ENCODE results near the gene BLACAT1. TPM values are rescaled to one million over a fixed set of nuclear protein-coding genes. Genes with fewer than 3 reads are reported as not detected.
"Not testable (repeated sequence)": the region's sequence is repeated elsewhere in the genome, so short reads cannot be mapped to it uniquely, and the experiment has no call there.

BLACAT1 gene
- polyA plus RNA-seq, 1 of the 3 experiments (the other 2 are of a cell fraction) = not detected

DNA sequence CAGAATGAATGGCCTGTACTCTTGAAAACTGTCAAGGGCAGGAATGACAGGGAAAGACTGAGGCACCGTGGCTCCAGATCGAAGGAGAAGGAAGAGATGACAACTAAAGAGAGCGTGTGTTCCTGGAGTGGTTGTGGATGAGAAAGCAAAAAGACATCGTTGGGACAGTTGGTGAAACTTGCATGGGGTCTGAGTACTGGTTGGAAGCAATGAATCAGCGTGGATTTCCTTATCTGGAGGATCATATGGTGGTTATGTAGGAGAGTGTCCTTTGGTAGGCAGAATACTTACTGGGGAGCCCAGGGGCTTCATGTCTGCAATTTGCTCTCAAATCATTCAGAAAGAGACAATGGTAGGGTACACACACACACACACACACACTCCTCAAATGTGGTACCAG, 47.9 kb downstream of the BLACAT1 start:
- POLR2A ChIA-PET = no interaction called here
- Histone ChIP-seq H3K9me3 (no peaks in the 10 kb centered on the region), H4K20me1 (ENCODE audit: insufficient read depth) (no peaks in the 10 kb centered on the region), H3K4me2 (no peak overlapping the region), H3K4me3 (ENCODE audit: low read depth in 2 of 2, low read length in 1 of 2) (no peak overlapping the region), H3K9me2 (no peaks in the 10 kb centered on the region), H3F3A (replicated peaks; ENCODE audit: insufficient read depth) (no peaks in the 10 kb centered on the region), H3K9ac (no peak overlapping the region), H3K36me3 (replicated peaks in 1 of 2; ENCODE audit: control insufficient read depth in 1 of 2, insufficient read depth in 2 of 2, low read length in 1 of 2) (no peaks in the 10 kb centered on the region), H3K27me3 (ENCODE audit: insufficient read depth) (peaks cover 7% of the 10 kb centered on the region; the same call in 1 of the 2 replicates), H3K79me2 (ENCODE audit: insufficient read depth) (no peaks in the 10 kb centered on the region), H3K4me1 (ENCODE audit: control insufficient read depth in 1 of 2, insufficient read depth in 2 of 2, low read depth in 1 of 2, low read length in 1 of 2) (no peaks in the 10 kb centered on the region), H3K27ac (ENCODE audit: low read depth in 2 of 2, low read length in 1 of 2) (no peak overlapping the region), H2AFZ (ENCODE audit: low read depth) (no peak overlapping the region)
- CTCF ChIA-PET = interaction anchor here (2.8 kb wide), 1 partner anchor 78 kb away, joined by 14 read pairs; no protein-coding TSS in a partner anchor
- no peak for DNase-seq
- 35% methylated on average over 5 of the region's 5 CpGs for whole genome bisulfite sequencing (ENCODE audit: low lambda C conversion rate)
- TF ChIP-seq YY1 (IDR thresholded peaks at IDR 0.05; ENCODE audit: low read depth) = no peak
- no peak for TF ChIP-seq POLR2AphosphoS5 (IDR thresholded peaks at IDR 0.05; ENCODE audit: low read depth, low read length)
- no peak for TF ChIP-seq TEAD4 (IDR thresholded peaks at IDR 0.05; ENCODE audit: borderline replicate concordance, insufficient read depth)
- TF ChIP-seq SIN3A (IDR thresholded peaks at IDR 0.05; ENCODE audit: borderline replicate concordance, low read depth, low read length) = no peak
- no peak for TF ChIP-seq USF1 (IDR thresholded peaks at IDR 0.05; ENCODE audit: borderline replicate concordance, low read depth)
- TF ChIP-seq, protein P1, sequence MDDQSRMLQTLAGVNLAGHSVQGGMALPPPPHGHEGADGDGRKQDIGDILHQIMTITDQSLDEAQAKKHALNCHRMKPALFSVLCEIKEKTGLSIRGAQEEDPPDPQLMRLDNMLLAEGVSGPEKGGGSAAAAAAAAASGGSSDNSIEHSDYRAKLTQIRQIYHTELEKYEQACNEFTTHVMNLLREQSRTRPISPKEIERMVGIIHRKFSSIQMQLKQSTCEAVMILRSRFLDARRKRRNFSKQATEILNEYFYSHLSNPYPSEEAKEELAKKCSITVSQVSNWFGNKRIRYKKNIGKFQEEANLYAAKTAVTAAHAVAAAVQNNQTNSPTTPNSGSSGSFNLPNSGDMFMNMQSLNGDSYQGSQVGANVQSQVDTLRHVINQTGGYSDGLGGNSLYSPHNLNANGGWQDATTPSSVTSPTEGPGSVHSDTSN (IDR thresholded peaks at IDR 0.05) = no peak
- no peak for TF ChIP-seq TAF1 (IDR thresholded peaks at IDR 0.05; ENCODE audit: borderline replicate concordance, low read depth, low read length)
- TF ChIP-seq, protein P2, sequence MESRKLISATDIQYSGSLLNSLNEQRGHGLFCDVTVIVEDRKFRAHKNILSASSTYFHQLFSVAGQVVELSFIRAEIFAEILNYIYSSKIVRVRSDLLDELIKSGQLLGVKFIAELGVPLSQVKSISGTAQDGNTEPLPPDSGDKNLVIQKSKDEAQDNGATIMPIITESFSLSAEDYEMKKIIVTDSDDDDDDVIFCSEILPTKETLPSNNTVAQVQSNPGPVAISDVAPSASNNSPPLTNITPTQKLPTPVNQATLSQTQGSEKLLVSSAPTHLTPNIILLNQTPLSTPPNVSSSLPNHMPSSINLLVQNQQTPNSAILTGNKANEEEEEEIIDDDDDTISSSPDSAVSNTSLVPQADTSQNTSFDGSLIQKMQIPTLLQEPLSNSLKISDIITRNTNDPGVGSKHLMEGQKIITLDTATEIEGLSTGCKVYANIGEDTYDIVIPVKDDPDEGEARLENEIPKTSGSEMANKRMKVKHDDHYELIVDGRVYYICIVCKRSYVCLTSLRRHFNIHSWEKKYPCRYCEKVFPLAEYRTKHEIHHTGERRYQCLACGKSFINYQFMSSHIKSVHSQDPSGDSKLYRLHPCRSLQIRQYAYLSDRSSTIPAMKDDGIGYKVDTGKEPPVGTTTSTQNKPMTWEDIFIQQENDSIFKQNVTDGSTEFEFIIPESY (IDR thresholded peaks at IDR 0.05; ENCODE audit: borderline replicate concordance, low read depth) = no peak
- TF ChIP-seq MXI1 (IDR thresholded peaks at IDR 0.05; ENCODE audit: low read depth, low read length) = no peak
- TF ChIP-seq EP300 (IDR thresholded peaks at IDR 0.05; ENCODE audit: borderline replicate concordance in 1 of 2, low read depth in 1 of 2, low read length in 1 of 2) = no peak
- TF ChIP-seq, protein P3, sequence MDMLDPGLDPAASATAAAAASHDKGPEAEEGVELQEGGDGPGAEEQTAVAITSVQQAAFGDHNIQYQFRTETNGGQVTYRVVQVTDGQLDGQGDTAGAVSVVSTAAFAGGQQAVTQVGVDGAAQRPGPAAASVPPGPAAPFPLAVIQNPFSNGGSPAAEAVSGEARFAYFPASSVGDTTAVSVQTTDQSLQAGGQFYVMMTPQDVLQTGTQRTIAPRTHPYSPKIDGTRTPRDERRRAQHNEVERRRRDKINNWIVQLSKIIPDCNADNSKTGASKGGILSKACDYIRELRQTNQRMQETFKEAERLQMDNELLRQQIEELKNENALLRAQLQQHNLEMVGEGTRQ (IDR thresholded peaks at IDR 0.05; ENCODE audit: borderline replicate concordance, low read depth, low read length) = no peak
- TF ChIP-seq NRF1 (IDR thresholded peaks at IDR 0.05; ENCODE audit: low read depth, low read length) = no peak
- no peak for TF ChIP-seq TCF12 (IDR thresholded peaks at IDR 0.05)
- TF ChIP-seq MAX (IDR thresholded peaks at IDR 0.05; ENCODE audit: low read depth) = no peak
- no peak for TF ChIP-seq SMC3 (IDR thresholded peaks at IDR 0.05; ENCODE audit: low read depth, low read length)
- TF ChIP-seq GABPA (IDR thresholded peaks at IDR 0.05; ENCODE audit: low read depth) = no peak
- no peak for TF ChIP-seq CHD2 (IDR thresholded peaks at IDR 0.05; ENCODE audit: low read length, partially characterized antibody)
- no peak for TF ChIP-seq RAD21 (IDR thresholded peaks at IDR 0.05; ENCODE audit: low read length)
- no peak for TF ChIP-seq JUND (IDR thresholded peaks at IDR 0.05)
- TF ChIP-seq FOXJ3 (CRISPR knock-in tag; IDR thresholded peaks at IDR 0.05) = no peak

DNA sequence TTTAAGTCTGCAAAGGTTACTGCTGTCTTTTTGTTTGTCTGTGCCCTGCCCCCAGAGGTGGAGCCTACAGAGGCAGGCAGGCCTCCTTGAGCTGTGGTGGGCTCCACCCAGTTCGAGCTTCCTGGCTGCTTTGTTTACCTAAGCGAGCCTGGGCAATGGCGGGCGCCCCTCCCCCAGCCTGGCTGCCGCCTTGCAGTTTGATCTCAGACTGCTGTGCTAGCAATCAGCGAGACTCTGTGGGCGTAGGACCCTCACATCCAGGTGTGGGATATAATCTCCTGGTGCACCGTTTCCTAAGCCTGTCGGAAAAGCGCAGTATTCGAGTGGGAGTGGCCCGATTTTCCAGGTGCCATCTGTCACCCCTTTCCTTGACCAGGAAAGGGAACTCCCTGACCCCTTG, 49.6 kb downstream of the BLACAT1 start:
- H3K27me3 ChIP-seq (ENCODE audit: insufficient read depth); H3K9ac ChIP-seq; H2AFZ ChIP-seq (ENCODE audit: low read depth); DNase-seq; H3K4me3 ChIP-seq (ENCODE audit: low read depth in 2 of 2, low read length in 1 of 2); H3K36me3 ChIP-seq (replicated peaks in 1 of 2; ENCODE audit: control insufficient read depth in 1 of 2, insufficient read depth in 2 of 2, low read length in 1 of 2); H3K79me2 ChIP-seq (ENCODE audit: insufficient read depth); H3K9me3 ChIP-seq; H3F3A ChIP-seq (replicated peaks; ENCODE audit: insufficient read depth); POLR2A ChIA-PET; H3K4me1 ChIP-seq (ENCODE audit: control insufficient read depth in 1 of 2, insufficient read depth in 2 of 2, low read depth in 1 of 2, low read length in 1 of 2); H3K4me2 ChIP-seq; H4K20me1 ChIP-seq (ENCODE audit: insufficient read depth); H3K9me2 ChIP-seq; H3K27ac ChIP-seq (ENCODE audit: low read depth in 2 of 2, low read length in 1 of 2): not testable (repeated sequence)
- CTCF ChIA-PET = interaction anchor here (1.1 to 1.5 kb wide), 4 partner anchors 9 to 117 kb away, joined by 3 to 5 read pairs (median 4); no protein-coding TSS in a partner anchor
- WGBS (ENCODE audit: low lambda C conversion rate) = 35% methylated on average over 5 of the region's 12 CpGs
